Parathyroid adenoma (tissue), 2 donors: Measurements from ENCODE around the gene UAP1.
"Not testable (repeated sequence)": the region's sequence is repeated elsewhere in the genome, so short reads cannot be mapped to it uniquely, and the experiment has no call there.

Experiments used
- H2AFZ ChIP-seq: fragments of 300-600 bp; sonication (generic); one replicate; pipeline ENCODE4 v1.7.0; 2017; ENCODE audit warnings: antibody characterized with exemption, mild to moderate bottlenecking
- H3K27ac ChIP-seq: fragments of 300-600 bp; sonication (generic); one replicate; pipeline ENCODE4 v1.7.0; 2017
- H3K27me3 ChIP-seq: fragments of 300-600 bp; sonication (generic); one replicate; pipeline ENCODE4 v1.7.0; 2017; ENCODE audit warnings: low read length; ENCODE audit not compliant: control insufficient read depth, insufficient read depth
- H3K36me3 ChIP-seq: fragments of 300-600 bp; sonication (generic); one replicate; pipeline ENCODE4 v1.7.0; 2017; ENCODE audit warnings: low read length; ENCODE audit not compliant: control insufficient read depth, insufficient read depth
- H3K4me1 ChIP-seq: fragments of 300-600 bp; sonication (generic); one replicate; pipeline ENCODE4 v1.7.0; 2017; ENCODE audit warnings: control low read depth
- H3K4me2 ChIP-seq: fragments of 300-600 bp; sonication (generic); one replicate; pipeline ENCODE4 v1.7.0; 2017; ENCODE audit warnings: low read length
- H3K4me3 ChIP-seq: fragments of 300-600 bp; sonication (generic); one replicate; pipeline ENCODE4 v1.7.0; 2017; ENCODE audit warnings: low read depth, low read length
- H3K79me2 ChIP-seq: fragments of 300-600 bp; sonication (generic); one replicate; pipeline ENCODE4 v1.7.0; 2017; ENCODE audit warnings: control low read depth
- H3K9ac ChIP-seq: fragments of 300-600 bp; sonication (generic); one replicate; pipeline ENCODE4 v1.7.0; 2017; ENCODE audit warnings: mild to moderate bottlenecking
- H3K9me3 ChIP-seq: fragments of 300-600 bp; sonication (generic); one replicate; pipeline ENCODE4 v1.7.0; 2017; ENCODE audit warnings: low read length; ENCODE audit not compliant: control insufficient read depth
- TF ChIP-seq, protein P1 (sequence below): fragments of 300-600 bp; sonication (generic); IDR thresholded peaks from one replicate; pipeline ENCODE4 v1.7.0; 2017; ENCODE audit warnings: antibody characterized with exemption, mild to moderate bottlenecking
- donor health status: primary hyperparathyroidism.

The UAP1 gene

DNA sequence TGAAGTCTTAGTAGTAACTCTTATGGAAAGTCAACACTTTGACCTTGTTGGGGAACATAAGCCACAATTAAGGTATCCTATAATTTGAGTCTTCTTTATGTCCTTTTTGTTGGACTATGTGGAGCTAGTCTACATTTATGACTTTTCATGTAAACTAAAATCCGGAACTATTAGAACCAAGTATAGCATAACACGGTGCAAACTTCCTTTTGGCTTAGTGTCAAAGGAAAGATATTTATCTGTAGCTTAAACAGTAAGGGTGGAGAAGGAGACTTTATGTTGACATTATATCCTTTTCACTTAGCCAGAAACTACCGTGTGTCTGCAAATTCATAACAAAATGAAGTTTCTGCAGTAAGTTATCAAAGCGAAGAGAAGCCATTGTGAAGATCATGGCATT lies 7.3 kb downstream of the UAP1 start:
- H3K36me3 ChIP-seq = no peaks in the 10 kb centered on the region
- no peak overlapping the region for H3K4me2 ChIP-seq
- H3K79me2 ChIP-seq = no peaks in the 10 kb centered on the region
- TF ChIP-seq, protein P1, sequence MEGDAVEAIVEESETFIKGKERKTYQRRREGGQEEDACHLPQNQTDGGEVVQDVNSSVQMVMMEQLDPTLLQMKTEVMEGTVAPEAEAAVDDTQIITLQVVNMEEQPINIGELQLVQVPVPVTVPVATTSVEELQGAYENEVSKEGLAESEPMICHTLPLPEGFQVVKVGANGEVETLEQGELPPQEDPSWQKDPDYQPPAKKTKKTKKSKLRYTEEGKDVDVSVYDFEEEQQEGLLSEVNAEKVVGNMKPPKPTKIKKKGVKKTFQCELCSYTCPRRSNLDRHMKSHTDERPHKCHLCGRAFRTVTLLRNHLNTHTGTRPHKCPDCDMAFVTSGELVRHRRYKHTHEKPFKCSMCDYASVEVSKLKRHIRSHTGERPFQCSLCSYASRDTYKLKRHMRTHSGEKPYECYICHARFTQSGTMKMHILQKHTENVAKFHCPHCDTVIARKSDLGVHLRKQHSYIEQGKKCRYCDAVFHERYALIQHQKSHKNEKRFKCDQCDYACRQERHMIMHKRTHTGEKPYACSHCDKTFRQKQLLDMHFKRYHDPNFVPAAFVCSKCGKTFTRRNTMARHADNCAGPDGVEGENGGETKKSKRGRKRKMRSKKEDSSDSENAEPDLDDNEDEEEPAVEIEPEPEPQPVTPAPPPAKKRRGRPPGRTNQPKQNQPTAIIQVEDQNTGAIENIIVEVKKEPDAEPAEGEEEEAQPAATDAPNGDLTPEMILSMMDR = no peak
- H3K9ac ChIP-seq = no peak overlapping the region
- no peaks in the 10 kb centered on the region for H3K9me3 ChIP-seq
- H3K4me1 ChIP-seq = no peaks in the 10 kb centered on the region
- no peaks in the 10 kb centered on the region for H3K27me3 ChIP-seq
- H2AFZ ChIP-seq = no peak overlapping the region
- H3K27ac ChIP-seq = no peak overlapping the region
- H3K4me3 ChIP-seq = no peak overlapping the region

DNA sequence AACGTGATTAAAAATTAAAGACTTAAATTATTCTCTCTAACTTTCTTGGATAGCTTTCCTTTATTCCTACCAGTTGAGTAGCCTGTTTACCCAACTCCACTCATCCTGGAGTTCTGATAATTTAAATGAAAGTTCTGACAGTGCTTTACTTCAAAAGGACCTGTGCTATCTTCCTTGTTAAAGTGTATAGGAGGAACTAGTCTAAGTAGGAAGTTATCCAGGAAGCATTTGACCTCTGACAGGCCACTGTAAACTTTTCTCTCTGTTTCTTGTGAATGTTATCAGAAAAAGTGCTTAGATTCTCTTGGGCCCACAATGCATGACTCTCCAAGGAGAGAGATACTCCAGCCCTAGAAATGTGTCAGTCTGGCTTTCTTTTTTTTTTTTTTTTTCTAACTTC lies 9.2 kb downstream of the UAP1 start:
- TF ChIP-seq, protein P1 = no peak
- no peak overlapping the region for H3K27ac ChIP-seq
- H3K9ac ChIP-seq = no peak overlapping the region
- H3K79me2 ChIP-seq = no peaks in the 10 kb centered on the region
- no peak overlapping the region for H2AFZ ChIP-seq
- H3K36me3 ChIP-seq = no peaks in the 10 kb centered on the region
- no peaks in the 10 kb centered on the region for H3K9me3 ChIP-seq
- no peaks in the 10 kb centered on the region for H3K4me1 ChIP-seq
- no peaks in the 10 kb centered on the region for H3K27me3 ChIP-seq
- no peak overlapping the region for H3K4me2 ChIP-seq
- H3K4me3 ChIP-seq = no peak overlapping the region

DNA sequence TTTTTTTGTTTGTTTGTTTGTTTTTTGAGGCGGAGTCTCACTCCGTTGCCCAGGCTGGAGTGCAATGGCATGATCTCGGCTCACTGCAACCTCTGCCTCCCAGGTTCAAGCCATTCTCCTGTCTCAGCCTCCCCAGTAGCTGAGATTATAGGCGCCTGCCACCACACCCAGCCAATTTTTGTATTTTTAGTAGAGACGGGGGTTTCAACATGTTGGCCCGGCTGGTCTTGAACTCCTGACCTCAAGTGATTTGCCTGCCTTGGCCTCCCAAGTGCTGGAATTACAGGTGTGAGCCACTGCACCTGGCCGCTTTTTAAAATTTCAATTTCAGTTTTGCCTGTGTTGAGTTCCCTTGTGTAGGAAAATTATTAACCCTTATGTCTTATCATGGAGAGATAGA lies 9.6 kb downstream of the UAP1 start:
- H3K9me3 ChIP-seq, H3K27ac ChIP-seq, H3K36me3 ChIP-seq, H2AFZ ChIP-seq, H3K9ac ChIP-seq, H3K79me2 ChIP-seq, H3K4me3 ChIP-seq, H3K4me1 ChIP-seq, H3K4me2 ChIP-seq, H3K27me3 ChIP-seq: not testable (repeated sequence)

DNA sequence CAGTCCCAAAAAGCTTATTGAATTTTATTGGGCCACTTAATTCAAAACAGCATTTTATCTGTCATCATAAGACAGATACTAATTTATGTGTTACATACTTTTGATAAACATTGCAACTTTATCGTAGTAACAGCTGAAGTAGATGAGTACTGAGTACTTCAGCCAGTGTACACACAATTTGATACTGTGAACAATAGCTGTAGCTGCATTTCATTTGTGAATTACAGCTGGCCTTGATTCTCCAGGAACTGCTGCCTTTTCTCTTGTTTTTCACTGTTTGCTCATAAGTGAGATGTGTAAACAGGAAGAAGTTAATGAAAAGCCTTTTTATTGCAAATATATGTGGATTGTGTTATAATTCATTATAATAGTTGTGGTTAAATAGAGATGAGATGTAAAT lies 10.2 kb downstream of the UAP1 start:
- no peaks in the 10 kb centered on the region for H3K9me3 ChIP-seq
- H3K4me2 ChIP-seq = no peak overlapping the region
- H3K4me1 ChIP-seq = no peaks in the 10 kb centered on the region
- no peak overlapping the region for H3K4me3 ChIP-seq
- no peak overlapping the region for H3K27ac ChIP-seq
- H3K79me2 ChIP-seq = no peaks in the 10 kb centered on the region
- no peak overlapping the region for H3K9ac ChIP-seq
- H2AFZ ChIP-seq = no peak overlapping the region
- TF ChIP-seq, protein P1 = no peak
- H3K36me3 ChIP-seq = no peaks in the 10 kb centered on the region
- H3K27me3 ChIP-seq = no peaks in the 10 kb centered on the region

DNA sequence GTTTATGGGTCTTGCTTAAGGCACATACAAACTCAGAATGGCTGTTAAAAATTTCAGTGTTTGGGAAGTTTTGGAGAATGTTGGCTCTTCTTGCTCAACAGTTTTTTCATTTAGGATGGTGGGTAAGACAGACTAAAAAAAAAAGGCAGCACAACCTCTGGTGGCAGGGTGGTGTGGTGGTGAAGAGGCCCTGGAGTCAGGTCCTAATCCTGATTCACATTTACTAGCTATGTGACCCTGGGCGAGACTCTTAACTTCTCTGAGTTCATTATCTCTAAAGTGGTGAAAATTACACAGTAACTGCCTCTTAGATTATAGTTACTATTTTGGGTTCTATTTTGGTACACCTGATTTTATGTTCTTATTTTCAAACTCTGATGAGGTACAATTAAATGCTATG lies 11.6 kb downstream of the UAP1 start:
- Histone ChIP-seq H2AFZ (no peak overlapping the region), H3K4me2 (no peak overlapping the region), H3K9me3 (no peaks in the 10 kb centered on the region), H3K4me1 (no peaks in the 10 kb centered on the region), H3K27ac (no peak overlapping the region), H3K9ac (no peak overlapping the region), H3K4me3 (no peak overlapping the region), H3K79me2 (no peaks in the 10 kb centered on the region), H3K27me3 (no peaks in the 10 kb centered on the region), H3K36me3 (no peaks in the 10 kb centered on the region)
- TF ChIP-seq, protein P1 = no peak
